SK-N-SH treated with all-trans-retinoic acid at 6 μM for 48 hours (cell line): ENCODE data around the gene DGKE.

Source experiments
- ATAC-seq: fragments of 200-7000 bp; cut with Tn5 transposase; 3 replicates; pipeline ENCODE4 v1.9.1; 2020; ENCODE audit warnings: mild to moderate bottlenecking, moderate library complexity
- ARNTL ChIP-seq: fragments of 450-650 bp; formaldehyde crosslinking; IDR thresholded peaks from 2 replicates; pipeline ENCODE4 v1.5.0; 2020; ENCODE audit warnings: low read depth, mild to moderate bottlenecking, moderate library complexity, borderline replicate concordance
- BACH2 ChIP-seq: fragments of 250-450 bp; sonication (Bioruptor Pico); IDR thresholded peaks from 2 replicates; pipeline ENCODE4 v1.9.0; 2021; ENCODE audit warnings: mild to moderate bottlenecking, borderline replicate concordance
- CSDC2 ChIP-seq: fragments of 250-450 bp; sonication (Bioruptor Pico); IDR thresholded peaks from 2 replicates; pipeline ENCODE4 v1.5.0; 2020; ENCODE audit warnings: mild to moderate bottlenecking, moderate library complexity
- CSRNP3 ChIP-seq: fragments of 250-450 bp; sonication (Bioruptor Pico); IDR thresholded peaks from 2 replicates; pipeline ENCODE4 v1.5.1; 2021; ENCODE audit warnings: mild to moderate bottlenecking, moderate library complexity
- ESRRG ChIP-seq: fragments of 250-450 bp; sonication (Bioruptor Pico); IDR thresholded peaks from 2 replicates; pipeline ENCODE4 v1.6.1; 2021; ENCODE audit warnings: mild to moderate bottlenecking
- GLIS3 ChIP-seq: fragments of 250-450 bp; sonication (Bioruptor Pico); IDR thresholded peaks from 2 replicates; pipeline ENCODE4 v1.5.0; 2020; ENCODE audit warnings: mild to moderate bottlenecking, moderate library complexity
- ISL1 ChIP-seq: fragments of 250-450 bp; sonication (Bioruptor Pico); IDR thresholded peaks from 2 replicates; pipeline ENCODE4 v2.1.2; 2022; ENCODE audit warnings: mild to moderate bottlenecking, moderate library complexity
- OSR1 ChIP-seq: fragments of 250-450 bp; sonication (Bioruptor Pico); IDR thresholded peaks from 2 replicates; pipeline ENCODE4 v1.8.0; 2022; ENCODE audit warnings: moderate library complexity, mild to moderate bottlenecking, inconsistent platforms
- PATZ1 ChIP-seq: fragments of 250-450 bp; sonication (Bioruptor Pico); IDR thresholded peaks from 2 replicates; pipeline ENCODE4 v1.8.0; 2020; ENCODE audit warnings: mild to moderate bottlenecking, moderate library complexity, borderline replicate concordance
- POU6F1 ChIP-seq: fragments of 250-450 bp; sonication (Bioruptor Pico); IDR thresholded peaks from 2 replicates; pipeline ENCODE4 v1.8.0; 2021; ENCODE audit warnings: low read depth, mild to moderate bottlenecking, moderate library complexity, borderline replicate concordance
- PPARA ChIP-seq: fragments of 250-450 bp; sonication (Bioruptor Pico); IDR thresholded peaks from 2 replicates; pipeline ENCODE4 v1.5.0; 2020; ENCODE audit warnings: mild to moderate bottlenecking, borderline replicate concordance
- RARB ChIP-seq: fragments of 250-450 bp; sonication (Bioruptor Pico); IDR thresholded peaks from 2 replicates; pipeline ENCODE4 v1.8.0; 2021; ENCODE audit warnings: mild to moderate bottlenecking, moderate library complexity
- SNAI2 ChIP-seq: fragments of 250-450 bp; sonication (Bioruptor Pico); IDR thresholded peaks from 2 replicates; pipeline ENCODE4 v1.5.0; 2020; ENCODE audit warnings: mild to moderate bottlenecking, moderate library complexity
- TCF4 ChIP-seq: fragments of 250-450 bp; sonication (Bioruptor Pico); IDR thresholded peaks from 2 replicates; pipeline ENCODE4 v1.8.0; 2021; ENCODE audit warnings: mild to moderate bottlenecking, moderate library complexity, borderline replicate concordance
- TOX ChIP-seq: fragments of 250-450 bp; sonication (Bioruptor Pico); IDR thresholded peaks from 2 replicates; pipeline ENCODE4 v1.8.0; 2021; ENCODE audit warnings: mild to moderate bottlenecking, moderate library complexity, borderline replicate concordance
- ZC3H10 ChIP-seq: fragments of 250-450 bp; sonication (Bioruptor Pico); IDR thresholded peaks from 2 replicates; pipeline ENCODE4 v1.5.1; 2021; ENCODE audit warnings: mild to moderate bottlenecking, moderate library complexity
- ZFP3 ChIP-seq: fragments of 250-450 bp; sonication (Bioruptor Pico); IDR thresholded peaks from 2 replicates; pipeline ENCODE4 v1.5.0; 2020; ENCODE audit warnings: mild to moderate bottlenecking, moderate library complexity
- ZFP30 ChIP-seq: fragments of 450-650 bp; formaldehyde crosslinking; IDR thresholded peaks from 2 replicates; pipeline ENCODE4 v1.5.0; 2022; ENCODE audit warnings: mild to moderate bottlenecking, moderate library complexity
- ZNF70 ChIP-seq: fragments of 450-650 bp; formaldehyde crosslinking; IDR thresholded peaks from 2 replicates; pipeline ENCODE4 v1.5.0; 2020; ENCODE audit warnings: mild to moderate bottlenecking, moderate library complexity
- TF ChIP-seq, protein P1 (sequence below): fragments of 250-450 bp; sonication (Bioruptor Pico); IDR thresholded peaks from 2 replicates; pipeline ENCODE4 v1.5.1; 2020; ENCODE audit warnings: low read depth, mild to moderate bottlenecking, moderate library complexity
- TF ChIP-seq, protein P2 (sequence below): fragments of 250-450 bp; sonication (Bioruptor Pico); IDR thresholded peaks from 2 replicates; pipeline ENCODE4 v1.5.0; 2020; ENCODE audit warnings: mild to moderate bottlenecking, moderate library complexity

Gene DGKE

DNA sequence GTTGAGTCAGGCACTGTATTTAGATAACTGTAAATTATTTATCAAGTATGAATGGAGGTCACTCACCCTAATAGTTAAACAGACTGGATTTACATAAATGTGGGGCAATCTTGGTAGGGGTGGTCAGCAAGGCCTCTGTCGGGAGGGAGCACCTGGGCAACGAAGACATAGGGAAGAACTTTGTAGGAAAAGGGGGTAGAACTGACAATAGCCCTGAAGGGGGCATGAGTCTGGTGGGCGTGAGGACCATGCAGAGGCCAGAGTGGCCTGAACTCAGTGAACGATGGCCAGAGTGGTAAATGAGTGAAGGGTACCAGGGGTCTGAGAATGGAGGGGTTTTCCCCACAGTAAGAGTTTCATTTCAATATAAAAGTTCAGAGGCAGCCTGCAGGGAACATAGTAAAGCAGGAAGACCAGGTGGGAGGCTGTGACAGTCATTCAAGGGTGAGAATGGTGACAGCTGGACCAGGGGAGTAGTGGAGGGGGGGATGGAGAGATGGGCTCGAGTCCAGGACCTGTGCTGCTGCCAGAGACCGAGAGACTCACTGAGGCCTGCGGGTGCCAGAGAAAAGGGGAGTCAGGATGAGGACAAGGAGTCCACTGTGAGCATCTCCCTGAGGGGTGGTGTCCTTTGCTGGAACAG is 3.1 kb upstream of the DGKE start:
- ATAC-seq = no peak
- TF ChIP-seq, protein P1, sequence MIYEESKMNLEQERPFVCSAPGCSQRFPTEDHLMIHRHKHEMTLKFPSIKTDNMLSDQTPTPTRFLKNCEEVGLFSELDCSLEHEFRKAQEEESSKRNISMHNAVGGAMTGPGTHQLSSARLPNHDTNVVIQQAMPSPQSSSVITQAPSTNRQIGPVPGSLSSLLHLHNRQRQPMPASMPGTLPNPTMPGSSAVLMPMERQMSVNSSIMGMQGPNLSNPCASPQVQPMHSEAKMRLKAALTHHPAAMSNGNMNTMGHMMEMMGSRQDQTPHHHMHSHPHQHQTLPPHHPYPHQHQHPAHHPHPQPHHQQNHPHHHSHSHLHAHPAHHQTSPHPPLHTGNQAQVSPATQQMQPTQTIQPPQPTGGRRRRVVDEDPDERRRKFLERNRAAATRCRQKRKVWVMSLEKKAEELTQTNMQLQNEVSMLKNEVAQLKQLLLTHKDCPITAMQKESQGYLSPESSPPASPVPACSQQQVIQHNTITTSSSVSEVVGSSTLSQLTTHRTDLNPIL (CRISPR knock-in tag) = no peak
- TF ChIP-seq ESRRG (CRISPR knock-in tag) = no peak
- TF ChIP-seq OSR1 (CRISPR knock-in tag) = no peak
- no peak for TF ChIP-seq ZC3H10 (CRISPR knock-in tag)
- TF ChIP-seq PPARA = no peak
- no peak for TF ChIP-seq PATZ1 (CRISPR knock-in tag)
- no peak for TF ChIP-seq ISL1
- no peak for TF ChIP-seq TOX (CRISPR knock-in tag)
- TF ChIP-seq ZFP30 (CRISPR knock-in tag) = no peak
- no peak for TF ChIP-seq CSRNP3 (CRISPR knock-in tag)
- TF ChIP-seq ZNF70 (CRISPR knock-in tag) = no peak
- TF ChIP-seq CSDC2 (CRISPR knock-in tag) = no peak
- TF ChIP-seq GLIS3 (CRISPR knock-in tag) = no peak
- TF ChIP-seq ZFP3 (CRISPR knock-in tag) = no peak
- TF ChIP-seq, protein P2, sequence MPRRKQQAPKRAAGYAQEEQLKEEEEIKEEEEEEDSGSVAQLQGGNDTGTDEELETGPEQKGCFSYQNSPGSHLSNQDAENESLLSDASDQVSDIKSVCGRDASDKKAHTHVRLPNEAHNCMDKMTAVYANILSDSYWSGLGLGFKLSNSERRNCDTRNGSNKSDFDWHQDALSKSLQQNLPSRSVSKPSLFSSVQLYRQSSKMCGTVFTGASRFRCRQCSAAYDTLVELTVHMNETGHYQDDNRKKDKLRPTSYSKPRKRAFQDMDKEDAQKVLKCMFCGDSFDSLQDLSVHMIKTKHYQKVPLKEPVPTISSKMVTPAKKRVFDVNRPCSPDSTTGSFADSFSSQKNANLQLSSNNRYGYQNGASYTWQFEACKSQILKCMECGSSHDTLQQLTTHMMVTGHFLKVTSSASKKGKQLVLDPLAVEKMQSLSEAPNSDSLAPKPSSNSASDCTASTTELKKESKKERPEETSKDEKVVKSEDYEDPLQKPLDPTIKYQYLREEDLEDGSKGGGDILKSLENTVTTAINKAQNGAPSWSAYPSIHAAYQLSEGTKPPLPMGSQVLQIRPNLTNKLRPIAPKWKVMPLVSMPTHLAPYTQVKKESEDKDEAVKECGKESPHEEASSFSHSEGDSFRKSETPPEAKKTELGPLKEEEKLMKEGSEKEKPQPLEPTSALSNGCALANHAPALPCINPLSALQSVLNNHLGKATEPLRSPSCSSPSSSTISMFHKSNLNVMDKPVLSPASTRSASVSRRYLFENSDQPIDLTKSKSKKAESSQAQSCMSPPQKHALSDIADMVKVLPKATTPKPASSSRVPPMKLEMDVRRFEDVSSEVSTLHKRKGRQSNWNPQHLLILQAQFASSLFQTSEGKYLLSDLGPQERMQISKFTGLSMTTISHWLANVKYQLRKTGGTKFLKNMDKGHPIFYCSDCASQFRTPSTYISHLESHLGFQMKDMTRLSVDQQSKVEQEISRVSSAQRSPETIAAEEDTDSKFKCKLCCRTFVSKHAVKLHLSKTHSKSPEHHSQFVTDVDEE (CRISPR knock-in tag) = no peak
- TF ChIP-seq BACH2 (CRISPR knock-in tag) = no peak
- no peak for TF ChIP-seq TCF4 (CRISPR knock-in tag)

- no peak for ATAC-seq
- TF ChIP-seq RARB (CRISPR knock-in tag) (no peak), OSR1 (CRISPR knock-in tag) (no peak), ZNF70 (CRISPR knock-in tag) (no peak), TCF4 (CRISPR knock-in tag) (no peak), CSRNP3 (CRISPR knock-in tag) (no peak), GLIS3 (CRISPR knock-in tag) (no peak), ISL1 (no peak), TOX (CRISPR knock-in tag) (no peak), CSDC2 (CRISPR knock-in tag) (no peak), ESRRG (CRISPR knock-in tag) (no peak), POU6F1 (CRISPR knock-in tag) (no peak), SNAI2 (CRISPR knock-in tag) (no peak), ARNTL (CRISPR knock-in tag) (no peak)
Measured at GRCh38 chr17:56831369-56832095, 2.4 kb upstream of the DGKE start.
